Activated CD4-positive, alpha-beta T cell treated with anti-CD3 and anti-CD28 coated beads for 1 hour (primary cell): ENCODE results near the gene CREB1.
A peak's percentile ranks its signal among the peaks of the same experiment; 100 is the strongest.
"Not testable (repeated sequence)": the region's sequence is repeated elsewhere in the genome, so short reads cannot be mapped to it uniquely, and the experiment has no call there.

Source experiments
- DNase-seq: peaks from one replicate; pipeline ENCODE4 v3.0.0-alpha.2; 2020

Gene CREB1

DNA sequence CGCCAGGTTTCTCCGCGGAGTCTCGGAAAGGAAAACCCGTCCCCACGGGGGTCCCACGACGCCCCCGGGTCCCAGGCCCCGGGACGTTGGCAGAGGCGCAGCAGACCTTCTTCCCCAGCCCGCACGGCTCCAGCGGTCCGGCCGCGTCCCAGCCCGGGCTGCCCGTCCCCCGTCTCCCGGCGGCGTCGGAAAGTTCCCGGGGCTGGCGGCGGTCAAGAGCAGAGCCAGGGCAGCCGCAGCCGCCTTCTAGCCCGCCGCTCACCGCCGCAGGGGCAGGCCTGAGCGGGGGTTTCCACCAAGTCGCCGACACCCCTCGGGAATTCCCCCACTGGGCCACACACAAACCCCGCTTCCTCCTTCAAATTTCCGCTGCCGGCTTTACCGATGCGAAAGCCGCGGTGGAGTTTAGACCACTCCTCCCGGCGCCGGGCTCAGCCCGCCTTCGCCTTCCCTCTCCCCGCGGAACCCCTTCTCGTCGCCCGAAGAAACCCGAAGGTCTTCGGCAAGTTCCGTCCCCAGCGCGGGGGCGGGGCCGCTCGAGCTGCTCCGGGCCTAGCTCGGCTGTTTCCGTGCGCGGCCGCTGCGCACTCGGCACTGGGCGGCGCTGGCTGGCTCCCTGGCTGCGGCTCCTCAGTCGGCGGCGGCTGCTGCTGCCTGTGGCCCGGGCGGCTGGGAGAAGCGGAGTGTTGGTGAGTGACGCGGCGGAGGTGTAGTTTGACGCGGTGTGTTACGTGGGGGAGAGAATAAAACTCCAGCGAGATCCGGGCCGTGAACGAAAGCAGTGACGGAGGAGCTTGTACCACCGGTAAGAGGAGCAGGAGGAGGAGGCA is at the start of gene CREB1:
Gene CREB1 (plus strand): TSS at position 633 of the 830 bp plus-strand sequence. CDS start 25,674 bp downstream, outside the sequence.
- peak; percentile 100 for DNase-seq

DNA sequence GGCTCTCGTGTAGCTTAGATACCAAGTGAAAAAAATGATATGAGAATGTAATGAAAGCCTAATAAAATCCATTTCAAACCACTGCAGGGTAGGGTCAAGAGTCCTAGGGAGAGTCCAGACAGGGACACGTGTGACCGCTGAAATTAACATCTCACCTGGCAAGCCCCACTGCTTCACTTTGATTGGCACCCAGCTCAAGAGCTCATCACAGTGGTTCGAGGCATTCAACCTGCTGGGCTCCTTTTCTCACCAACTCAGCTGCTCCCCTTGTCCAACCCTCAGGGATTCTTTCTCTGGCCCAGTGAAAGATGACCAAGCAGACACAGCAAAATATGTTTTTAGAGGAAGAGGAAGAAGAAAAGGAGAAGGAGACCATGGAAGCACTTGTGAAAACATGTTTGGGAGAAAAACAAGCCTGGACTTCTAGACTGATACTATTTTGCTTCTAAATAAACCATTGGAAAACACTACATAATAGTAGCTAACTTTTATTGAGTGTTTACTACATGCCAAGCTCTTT is 49.2 kb upstream of the CREB1 start:
- no peak for DNase-seq

DNA sequence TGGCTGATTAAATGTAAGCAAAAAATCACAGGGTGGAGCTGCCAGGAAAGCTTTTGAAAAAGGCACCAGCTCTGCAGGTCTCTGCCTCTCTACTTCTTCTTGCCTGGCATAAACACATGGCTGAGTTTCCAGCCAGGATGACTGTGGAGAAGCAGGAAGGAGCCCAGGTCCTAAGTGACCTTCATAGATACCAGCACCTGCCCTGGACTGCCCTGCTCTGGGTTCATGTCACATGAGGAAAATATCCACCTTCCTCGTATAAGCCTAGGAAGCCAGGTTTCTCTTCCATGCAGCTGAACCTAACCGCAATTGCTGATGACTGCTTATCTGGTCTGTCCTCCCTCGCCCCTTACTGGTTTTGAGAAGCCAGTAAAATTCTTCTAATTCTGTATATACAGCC is 47.8 kb upstream of the CREB1 start:
- no peak for DNase-seq

DNA sequence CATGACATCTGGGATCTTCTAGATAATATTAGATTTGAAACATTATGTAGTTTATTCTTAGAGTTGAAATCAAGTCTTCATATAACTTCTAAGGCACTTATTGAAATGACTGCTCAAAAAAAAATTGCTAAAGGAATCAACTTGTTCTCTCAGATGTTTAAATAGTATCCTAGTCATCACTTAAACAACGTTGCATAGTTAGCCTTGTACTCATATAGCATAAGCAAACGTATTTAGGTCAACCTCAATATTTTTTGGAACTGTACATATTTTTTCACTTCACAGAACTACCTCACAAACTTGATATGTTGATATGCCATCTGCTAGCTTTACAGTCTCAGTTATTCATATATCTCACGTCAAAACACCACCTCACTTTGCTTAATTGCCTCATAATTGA is 47.1 kb upstream of the CREB1 start:
- no peak for DNase-seq

DNA sequence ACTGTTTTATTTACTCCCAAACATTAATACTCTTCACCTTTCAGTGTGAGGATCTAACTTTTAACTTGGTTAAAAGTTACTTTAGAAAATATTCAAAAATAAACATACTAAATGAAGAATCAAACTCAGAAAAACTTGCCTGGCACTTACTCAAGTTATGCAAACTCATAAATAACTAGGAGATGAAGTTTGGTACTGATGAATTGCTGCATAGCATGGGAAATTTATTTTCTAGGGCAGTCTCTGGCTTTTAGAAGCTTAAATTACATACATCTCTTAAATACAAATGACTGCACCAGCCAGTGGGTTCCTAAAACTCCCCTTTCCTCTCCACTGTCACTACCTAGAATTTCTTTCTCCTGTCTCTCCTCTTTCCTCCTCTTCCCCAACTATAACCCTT is 46.7 kb upstream of the CREB1 start:
- DNase-seq, result no peak

DNA sequence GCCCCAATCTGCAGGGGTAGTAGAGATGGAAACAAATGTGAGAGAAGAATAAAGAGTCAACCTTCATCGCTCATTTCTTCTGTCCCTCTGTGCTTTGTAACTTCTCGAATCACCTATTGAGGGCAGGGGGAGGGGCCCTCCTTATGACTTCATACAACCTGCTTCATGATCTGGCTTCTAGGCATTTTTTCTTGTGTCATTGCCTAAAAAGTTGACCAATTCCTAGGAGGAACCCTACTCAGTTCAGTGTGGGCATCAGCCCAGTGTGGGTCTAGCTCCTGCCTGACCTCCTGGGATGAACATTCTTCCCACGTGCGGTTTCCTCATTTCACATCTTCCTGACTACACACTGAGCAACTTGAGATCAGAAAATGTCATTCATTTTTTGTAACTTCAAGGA is 46.3 kb upstream of the CREB1 start:
- DNase-seq, result no peak

DNA sequence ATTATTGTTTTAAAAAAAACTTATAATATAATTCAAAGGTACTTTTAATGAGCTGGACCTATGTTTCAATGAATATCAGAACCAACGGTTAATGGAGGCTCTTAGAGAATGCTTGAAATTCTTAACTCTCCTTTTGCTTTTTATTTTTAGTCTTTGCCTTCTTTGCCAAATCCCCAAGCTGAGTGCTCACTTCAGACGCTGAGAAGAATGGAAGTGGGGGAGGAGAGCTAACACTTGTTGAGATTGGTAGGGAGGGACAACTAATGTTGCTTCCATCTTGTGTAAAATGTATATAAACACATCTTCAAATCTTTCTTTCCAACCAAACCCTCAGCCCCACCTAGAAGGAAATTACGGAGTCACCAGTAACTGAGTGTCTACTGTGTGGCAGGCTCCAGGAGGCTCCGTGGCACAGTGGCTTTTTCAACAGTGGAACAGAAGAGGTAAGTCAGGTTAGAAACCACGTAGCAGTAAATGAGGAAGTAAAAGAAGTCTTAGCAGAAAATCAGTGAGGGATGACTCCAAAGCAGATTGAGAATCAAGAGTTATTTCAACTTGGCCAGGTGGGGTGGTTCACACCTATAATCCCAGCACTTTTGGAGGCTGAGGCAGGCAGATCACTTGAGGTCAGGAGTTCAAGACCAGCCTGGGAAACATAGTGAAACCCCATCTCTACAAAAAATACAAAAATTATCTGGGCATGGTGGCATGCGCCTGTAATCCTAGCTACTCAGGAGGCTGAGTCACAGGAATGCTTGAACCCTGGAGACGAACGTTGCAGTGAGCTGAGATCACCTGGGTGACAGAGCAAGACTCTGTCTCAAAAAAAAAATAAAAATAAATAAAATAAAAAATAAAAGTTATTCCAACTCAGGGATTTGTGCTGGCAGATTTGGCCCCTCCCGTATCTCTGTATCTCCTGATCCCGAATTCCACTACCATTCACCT is 45.0 kb upstream of the CREB1 start:
- DNase-seq, result no peak

DNA sequence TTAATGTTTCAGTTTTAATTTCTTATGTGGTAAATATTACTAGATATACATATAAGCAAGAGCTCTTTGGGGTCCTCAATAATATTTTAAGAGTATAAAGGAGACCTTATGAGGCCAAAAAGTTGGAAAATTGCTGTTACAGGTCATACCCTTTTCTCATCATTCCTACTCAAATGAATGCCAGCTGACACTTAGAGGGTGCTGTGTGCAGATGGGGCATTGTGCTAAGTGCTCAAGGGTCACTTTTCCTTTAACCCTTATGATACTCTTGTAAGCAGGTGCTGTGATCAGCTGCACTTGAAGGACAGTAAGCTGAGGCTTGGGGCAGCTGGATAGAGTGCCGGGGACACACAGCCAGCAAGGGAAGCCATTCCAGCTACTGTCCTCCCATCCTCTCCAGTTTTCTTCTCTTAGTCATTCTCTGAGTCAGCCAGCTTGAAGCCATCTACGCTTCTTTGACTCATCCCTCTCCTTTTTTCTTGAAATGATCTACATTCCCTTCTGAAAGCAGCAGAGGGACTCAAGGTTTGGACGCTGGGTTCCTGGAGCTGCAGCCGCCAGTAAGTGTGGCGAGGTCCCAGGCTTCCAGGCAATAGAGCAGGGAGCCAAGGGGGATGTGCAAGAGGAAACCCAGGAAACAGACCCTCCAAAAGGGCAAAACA is 42.0 kb upstream of the CREB1 start:
- no peak for DNase-seq

DNA sequence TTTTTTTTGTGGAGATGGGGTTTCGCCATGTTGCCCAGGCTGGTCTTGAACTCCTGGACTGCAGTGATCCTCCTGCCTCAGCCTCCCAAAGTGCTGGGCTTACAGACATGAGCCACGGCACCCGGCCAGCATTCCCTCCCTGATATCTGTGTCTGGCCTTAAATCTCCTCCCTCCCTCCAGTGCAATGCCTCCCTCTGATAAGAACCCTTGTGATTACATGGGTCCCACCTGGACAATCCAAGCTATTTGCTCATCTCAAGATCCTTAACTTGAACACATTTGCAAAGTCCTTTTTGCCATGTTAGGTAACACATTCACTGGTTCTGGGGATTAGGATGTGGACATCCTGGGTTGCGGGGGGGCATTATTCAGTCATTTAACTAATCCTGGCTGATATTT is 40.5 kb upstream of the CREB1 start:
- DNase-seq, result no peak

DNA sequence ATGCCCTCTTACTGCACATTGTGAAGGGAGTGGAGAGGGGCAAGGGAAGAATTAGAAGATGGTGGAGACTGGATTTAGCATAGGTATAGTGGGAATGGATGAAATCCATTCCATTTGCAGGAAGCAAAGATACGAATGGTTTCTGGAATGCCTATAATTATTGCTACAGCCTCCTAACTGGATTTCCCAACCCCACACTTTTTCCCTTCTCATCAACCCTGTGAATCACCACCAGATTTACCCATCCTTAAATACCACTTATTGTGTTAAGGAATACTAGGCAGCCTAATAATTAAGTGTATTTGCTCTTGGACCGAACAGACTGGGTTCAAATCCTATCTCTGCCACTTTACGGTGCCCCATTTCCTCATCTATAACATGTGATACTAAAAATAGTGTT is 39.3 kb upstream of the CREB1 start:
- no peak for DNase-seq

DNA sequence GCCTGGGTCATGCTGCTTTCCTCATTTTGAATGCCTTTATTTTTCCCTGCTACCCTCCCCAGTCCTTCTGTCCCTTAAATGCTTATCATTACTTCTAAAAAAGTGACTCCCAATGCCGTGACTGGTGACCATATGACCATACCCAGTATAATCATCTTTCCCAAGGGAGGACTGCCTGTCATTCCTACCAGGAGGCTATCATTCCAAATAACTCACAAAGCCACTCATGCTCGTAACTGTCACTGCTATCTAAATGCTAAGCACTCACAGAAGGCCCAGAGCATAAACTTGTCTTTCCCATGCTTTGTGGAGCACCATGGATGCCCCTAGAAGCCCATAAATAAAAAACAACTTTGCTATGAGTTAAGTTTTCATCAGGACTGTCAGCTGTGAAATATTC is 38.7 kb upstream of the CREB1 start:
- no peak for DNase-seq

DNA sequence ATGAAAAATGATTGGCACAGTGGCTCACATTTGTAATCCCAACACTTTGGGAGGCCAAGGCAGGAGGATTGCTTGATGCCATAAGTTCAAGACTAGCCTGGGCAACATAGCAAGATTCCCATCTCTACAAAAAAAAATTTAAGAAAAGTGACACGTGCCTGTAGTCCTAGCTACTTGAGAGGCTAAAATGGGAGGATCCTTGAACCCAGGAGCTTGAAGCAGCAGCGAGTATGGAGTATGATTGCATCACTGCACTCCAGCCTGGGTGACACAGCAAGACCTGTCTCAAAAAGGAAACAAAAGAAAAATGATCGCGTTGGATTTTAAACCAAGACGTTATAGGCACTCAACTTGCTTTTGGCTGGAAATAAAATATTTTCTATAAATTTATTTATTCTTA is 37.8 kb upstream of the CREB1 start:
- DNase-seq, result no peak

DNA sequence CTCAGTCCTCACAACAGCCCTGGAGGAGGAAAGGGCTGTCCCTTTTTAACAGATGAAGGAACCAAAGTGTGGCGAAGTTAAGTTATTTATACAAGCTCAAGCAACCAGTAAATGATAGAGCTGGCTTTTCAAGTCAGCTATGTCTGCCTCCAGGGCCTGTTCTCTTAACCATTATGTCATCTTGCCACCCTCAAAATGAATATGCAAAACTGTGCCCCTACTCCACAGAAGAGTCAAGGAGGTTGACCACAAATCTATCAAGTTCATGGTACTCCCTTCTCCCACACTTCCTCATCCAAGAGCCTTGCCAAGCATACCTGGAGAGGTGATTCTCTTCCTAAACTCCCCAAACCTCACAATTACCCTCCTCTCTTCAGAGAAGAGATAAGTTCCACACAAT is 37.3 kb upstream of the CREB1 start:
- DNase-seq, result no peak

DNA sequence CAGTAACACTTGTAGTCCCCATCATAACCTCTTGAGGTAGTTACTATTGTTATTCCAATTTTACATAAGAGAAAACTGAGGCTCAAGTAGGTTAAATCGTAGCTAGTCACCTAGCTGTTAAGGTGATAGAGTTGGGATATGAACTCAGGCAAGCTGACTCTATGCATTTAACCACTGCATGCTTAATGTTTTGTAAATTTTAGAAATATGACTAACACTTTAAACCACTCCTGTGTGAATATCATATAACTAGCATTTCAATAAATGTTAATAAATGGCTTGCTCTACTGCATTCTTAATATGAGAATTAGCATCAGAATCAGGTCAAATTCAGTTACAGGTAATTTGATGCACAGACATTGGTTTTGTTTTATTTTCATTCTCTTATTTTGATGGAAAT is 35.6 kb upstream of the CREB1 start:
- no peak for DNase-seq

DNA sequence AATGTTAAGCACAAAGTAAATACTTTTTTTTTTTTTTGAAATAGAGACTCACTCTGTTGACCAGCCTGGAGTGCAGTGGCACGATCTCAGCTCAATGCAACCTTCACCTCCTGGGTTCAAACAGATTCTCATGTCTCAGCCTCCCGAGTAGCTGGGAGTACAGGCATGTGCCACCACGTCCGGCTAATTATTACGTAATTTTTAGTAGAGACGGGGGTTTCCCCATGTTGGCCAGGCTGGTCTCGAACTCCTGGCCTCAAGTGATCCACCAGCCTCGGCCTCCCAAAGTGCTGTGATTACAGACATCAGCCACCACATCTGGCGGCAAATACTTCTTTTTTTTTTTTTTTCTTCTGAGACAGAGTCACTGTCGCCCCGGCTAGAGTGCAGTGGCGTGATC is 32.8 kb upstream of the CREB1 start:
- not testable (repeated sequence) for DNase-seq

DNA sequence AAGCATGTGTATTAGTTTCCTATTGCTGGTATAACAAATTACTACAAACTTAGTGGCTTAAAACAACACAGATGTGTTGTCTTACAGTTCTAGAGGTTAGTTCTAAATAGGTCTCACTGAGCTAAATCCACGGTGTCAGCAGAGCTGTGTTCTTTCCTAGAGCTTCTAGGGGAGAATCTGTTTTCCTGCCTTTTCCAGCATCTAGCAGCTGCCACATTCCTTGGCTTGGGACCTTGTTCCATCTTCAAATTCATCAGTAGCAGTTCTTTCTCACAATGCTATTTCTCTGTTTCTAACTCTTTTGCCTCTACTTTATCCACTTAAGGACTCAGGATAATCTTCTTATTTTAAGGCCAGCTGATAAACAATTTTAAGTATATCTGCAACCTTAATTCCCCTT is 32.2 kb upstream of the CREB1 start:
- no peak for DNase-seq

DNA sequence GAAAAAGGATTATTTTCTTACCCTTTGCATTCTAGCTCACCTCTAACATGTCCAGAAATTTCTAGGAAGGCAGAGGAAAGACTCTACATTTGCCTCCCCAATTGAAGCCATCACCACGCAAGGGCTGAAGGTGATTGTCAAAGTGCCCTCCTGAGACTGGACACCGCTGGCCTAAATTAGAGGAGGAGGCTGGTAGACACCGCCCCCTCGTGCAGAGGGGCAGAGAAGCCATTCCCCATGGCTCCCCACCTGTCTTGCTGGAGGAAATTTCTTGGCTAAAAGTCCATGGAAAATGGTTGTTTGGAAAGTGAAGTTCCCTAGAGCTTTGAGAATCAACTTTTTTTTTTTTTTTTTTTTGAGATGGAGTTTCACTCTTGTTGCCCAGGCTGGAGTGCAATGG is 31.3 kb upstream of the CREB1 start:
- DNase-seq, result no peak

DNA sequence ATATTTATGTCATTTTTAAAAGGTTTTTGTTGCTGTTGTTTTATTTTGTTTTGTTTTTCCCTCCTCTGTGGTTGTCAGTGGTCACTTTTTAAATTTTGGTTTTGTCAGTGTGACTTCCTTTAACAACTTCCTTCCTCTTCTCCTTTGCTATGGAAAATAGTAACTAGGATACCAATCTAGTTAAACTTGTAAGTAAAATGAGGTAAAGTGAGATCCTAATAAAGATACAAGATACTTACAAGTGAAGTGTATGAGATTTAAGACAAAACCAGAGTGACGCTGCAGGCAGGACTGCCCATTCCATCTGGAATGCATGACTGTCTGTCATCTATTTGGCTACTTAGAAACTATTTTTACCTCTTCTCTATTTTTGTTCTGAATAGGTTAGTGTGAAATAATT is 30.6 kb upstream of the CREB1 start:
- no peak for DNase-seq

DNA sequence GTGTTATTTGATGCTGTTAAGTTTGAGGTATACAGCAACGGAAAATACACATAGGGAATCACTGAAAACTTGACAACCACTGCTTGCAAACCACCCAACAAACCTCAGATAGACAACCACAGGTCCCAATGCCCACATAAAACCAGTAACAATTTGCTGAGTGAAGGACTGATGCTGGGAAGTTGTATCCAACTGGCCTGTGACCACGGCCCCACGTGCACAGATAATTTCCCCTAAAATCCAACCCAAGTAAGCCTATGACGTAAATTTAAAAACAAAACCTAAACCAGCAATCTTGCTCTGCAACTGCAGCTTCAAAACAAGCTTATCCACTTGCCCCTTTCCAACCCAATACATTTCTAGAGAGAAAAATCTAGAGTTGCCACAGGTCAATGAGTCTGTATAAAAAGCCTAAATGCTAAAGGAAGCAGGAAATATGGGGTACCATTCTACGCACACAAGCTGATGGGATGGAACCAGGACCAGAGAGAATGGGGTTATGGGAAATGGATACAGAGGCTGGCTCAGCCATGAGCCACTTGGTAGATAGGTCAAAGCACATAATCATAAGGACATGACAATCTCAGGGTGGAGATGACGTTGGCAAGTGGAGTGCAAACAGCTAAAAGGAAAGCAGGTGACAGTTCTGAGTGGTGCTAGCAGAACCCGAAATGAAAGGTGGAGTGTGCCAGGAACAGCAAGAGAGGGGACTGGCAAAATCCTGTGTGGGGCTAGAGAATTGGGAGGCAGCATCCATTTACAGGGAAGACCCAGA is 27.8 kb upstream of the CREB1 start:
- DNase-seq, result no peak

DNA sequence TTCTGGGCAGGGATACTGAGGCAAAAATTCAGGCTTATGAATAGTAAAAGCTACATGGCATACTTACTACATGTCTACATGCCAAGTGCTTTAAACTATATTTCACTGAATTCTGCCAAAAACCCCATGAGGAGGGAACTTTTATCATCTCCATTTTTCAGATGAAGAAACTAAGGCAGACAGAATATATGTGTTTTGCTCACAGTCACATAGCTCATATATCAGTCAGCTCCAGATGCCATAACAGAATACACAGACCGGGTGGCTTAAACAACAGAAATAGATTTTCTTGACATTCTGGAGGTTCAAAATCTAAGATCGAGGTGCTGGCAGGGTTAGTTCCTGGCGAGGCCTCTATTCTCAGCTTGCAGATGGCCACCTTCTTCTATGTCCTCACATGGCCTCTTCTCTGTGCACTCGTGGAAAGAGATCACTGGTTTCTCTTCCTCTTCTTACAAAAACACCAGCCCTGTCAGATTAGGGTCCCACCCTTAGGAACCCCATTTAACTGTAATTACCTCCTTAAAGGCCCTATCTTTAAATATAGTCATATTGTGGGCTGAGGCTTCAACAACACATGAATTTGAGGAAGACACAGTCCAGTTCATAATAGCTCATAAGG is 27.1 kb upstream of the CREB1 start:
- DNase-seq, result no peak

DNA sequence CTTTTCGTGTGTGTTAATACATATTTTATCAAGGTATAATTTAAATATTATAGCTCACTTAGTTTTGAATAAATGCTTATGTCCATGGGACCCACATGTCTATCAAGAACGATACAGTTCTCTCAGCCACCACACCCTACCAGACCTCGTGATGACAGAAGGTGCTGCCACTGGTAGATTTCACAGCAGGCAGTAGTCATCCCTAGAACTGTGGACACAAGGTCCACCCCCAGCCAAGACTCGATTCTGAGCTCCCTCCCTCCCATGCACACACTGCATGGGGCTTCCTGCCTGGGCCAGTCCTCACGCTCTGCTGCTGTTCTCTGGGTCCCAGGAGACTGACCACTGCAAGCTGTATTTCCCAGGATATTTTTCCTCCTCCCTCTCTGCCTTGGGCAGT is 26.5 kb upstream of the CREB1 start:
- DNase-seq, result no peak
